Measurements from ENCODE around the gene ACP6. TPM values are rescaled to one million over a fixed set of nuclear protein-coding genes. Genes with fewer than 3 reads are reported as not detected.

The ACP6 gene
- polyA plus RNA-seq, 5 donors = 21.0 to 25.1 (median 22.9) TPM

DNA sequence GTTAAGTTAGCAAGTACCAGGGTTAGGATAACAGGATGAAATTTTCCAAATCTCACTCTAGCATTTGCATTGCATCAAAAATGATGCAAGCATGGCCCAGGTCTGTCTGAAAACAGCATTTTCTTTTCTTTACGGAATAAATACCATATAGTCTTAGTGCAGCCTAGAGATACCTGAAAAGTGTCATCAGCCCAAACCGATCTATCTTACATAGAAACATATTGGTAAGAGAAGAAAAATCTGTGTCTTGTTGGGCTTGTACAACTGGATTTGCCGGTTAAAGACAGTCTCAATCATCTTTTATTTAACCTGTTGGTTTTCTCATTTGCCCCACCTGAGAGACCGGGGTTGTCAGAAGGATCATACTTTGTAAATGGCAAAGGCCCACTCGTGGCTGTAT lies 15.8 kb downstream of the ACP6 start:
- DNase-seq = no peak

DNA sequence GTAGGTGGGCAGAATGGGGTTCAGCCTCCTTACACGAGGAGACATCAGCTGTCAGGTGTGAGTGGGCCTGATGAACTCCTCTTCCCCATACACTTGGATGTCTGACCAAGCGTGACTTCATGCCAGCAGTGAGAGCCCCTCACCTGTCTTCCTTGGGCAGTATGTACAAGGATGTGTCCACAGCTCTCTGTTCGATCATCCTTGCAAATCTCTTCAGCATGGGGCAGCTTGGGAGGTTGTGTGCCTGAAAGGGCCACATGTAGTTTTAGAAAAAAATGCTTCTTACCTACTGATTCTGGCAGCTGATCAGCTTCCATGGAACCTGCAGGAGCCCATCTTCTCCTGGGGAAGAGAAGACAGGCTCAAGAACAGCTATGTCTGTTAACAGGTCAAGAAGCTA lies 18.0 kb downstream of the ACP6 start:
- DNase-seq = no peak

DNA sequence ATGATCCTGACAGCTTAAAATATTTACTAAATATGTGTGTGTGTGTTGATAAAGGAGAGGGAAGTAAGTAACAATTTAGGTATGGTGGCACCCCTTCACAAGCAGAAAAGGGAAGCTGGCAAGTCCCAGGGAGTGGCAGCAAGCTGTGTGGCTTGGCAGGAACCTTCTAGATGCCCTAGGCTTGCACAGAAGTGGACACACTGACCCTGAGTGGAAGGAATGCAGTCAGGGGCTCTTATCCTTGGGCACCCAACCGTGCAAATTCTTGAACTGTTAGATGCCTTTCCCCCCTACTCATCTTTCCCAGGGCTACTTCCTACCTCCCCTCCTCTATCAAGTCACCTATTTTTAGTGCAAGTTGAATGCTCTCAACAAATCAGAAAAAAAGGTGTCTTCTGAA lies 18.9 kb downstream of the ACP6 start:
- DNase-seq = no peak

DNA sequence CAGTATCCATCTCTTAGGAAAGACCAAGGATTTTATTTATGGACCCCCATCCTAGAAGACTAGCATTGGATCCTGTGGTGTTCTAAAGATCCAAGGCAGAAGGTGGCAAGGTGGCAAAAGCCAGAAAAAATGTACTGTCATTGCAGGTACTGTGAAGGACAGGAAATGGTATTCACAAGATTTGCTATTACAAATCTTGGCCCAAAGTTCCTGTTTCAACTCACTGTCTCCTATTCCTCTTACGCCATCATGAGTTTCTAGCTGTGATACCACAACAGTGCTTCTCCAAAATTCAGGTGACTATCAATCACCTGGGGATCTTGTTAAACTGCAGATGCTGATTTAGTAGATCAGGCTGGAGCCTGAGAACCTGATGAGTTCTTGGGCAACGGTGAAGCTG lies 21.4 kb downstream of the ACP6 start:
- DNase-seq = no peak

DNA sequence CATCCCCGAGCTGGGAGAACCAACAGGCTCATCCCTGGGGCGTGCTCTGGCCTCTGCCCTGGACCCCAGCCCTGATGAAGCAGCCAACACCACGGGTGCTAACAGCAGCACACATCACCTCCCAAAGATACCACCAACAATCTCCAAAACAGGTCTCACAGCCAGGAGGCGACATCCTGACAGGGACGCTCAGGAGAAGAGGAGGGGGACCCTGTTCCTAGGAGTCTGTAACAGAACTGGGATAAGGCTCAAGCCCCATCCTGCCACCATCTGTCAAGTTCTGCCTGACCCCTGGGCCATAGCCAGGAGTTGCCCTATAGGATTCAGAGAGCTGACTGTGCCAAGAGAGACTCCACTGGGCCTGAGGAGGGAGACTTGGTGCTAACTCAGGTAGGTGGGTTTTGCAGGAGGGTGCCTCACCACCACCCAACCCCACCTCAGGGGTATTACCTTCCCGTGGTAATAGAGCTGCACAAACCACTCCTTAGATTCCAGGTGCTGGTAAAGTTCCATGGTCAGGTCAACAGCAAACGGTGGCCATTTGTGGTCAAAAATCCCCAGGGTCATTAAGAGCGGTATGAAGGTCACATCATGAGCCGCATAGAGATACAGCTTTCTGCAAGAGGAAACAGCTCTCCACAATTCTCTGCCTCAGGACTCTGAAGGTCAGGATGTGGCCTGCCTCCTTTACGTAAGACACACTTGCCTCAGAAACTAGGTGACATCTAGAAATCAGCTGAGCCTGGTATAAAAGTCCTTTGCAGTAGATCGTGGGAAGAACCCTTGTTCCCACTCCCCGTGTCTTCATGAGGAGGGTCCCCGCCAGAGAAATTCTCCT lies 22.3 kb downstream of the ACP6 start:
- DNase-seq = no peak

DNA sequence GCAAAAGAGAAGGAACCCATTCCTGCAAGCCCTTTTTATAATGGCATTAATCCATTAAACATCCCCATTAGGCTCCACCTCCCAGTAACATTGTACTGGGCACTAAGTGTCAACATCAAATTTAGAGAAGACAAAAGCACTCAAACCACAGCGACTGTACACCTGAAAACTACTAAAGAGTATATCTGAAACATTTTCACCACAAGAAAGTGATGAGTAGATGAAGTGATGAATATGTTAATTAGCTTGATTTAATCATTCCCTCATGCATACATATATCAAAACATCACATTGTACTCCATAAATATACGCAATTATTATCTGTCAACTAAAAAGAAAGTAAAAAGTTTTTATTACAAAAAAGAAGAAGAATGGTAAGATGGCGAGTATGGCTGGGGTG lies 26.4 kb downstream of the ACP6 start:
- no peak for DNase-seq

DNA sequence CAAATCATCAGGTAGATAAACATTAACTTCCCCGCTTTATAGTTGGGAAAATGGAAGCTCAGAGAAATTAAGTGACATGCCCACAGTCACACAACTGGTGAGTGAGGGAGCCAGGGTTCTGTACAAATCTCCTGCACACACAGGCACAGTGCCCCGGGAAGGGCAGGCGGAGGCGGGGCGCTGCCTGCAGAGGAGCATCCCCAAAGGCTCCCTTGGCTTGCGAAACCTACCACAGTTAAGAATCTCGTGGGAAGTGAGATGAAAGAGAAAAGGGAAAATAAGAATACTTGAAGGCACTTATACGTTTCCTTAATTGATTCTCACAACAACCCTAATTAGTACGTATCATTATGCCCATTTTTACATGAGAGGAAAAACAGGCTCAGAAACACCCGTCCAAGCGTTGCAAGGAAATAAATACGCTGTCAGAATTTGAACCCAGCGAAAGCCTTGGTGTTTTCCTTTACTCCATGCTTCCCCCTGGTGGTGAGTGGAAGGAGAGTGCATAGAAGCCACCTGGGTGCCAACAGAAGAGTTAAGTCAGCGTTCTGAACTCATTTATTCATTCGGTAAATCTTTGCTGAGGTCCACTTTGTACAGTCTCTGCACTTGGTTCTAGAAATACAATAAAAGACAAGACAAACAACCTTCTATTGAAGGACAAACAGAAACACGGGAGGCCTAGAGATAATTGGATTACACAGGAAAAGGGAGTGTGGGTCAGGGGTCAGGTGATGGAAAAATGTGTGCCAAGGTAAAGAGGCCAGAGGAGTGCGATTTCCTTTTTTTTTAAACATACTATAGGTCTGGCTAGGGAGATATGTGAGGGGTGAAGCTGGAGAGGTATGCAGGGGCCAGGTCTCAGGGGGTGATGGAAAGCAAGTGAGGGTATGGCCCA lies 28.4 kb downstream of the ACP6 start:
- peak in 1 of 2 donors; percentile 23 for DNase-seq

DNA sequence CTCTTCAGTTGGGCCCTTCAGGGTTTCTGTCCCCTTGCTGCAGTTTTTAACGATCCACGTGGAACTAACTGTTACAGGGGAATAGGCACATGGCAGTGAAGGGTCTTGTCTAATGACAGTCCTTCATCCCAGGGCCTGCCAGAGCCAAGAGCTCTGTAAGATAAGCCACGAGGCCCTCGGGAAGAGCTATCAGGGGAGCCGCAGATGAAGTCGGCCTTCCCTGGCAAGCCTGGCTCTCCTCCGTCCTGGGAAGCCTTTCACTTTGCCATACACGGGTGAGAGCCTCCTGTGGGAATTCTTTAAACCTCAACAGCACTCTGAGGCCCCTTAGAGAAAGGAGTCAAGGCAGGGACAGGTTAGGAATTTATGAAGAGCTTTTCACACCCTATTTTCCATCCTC lies 29.0 kb downstream of the ACP6 start:
- DNase-seq = no peak

DNA sequence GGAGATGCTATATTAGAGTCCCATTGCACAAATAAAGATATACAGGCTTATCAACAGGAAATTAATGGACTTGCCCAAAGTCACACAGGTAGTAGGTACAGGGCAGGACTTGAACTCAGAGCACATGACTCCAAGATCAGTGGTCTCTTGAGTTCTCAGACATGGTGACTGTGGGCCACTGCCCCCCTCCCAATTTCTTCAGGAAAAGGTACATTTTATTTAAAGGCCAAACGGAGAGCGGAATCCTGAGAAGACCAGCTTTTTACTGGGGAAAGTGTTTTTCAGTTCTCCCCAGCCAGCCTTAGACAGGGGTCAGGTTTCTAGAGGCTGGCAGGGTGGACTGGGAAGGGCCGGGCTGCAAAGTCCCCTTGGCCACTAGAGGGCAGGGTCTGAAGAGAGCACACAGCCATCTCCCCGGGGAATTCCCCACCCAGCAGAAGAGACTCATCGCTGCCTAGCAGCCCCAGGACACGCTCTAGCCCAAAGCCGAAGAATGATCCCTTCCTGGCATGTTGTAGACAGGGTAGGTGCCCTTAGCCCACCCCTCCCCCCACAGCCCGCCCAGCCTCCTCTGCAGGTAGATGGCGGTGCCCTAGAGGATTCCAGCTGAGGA lies 29.7 kb downstream of the ACP6 start:
- peak in 1 of 2 donors; percentile 45 for DNase-seq

DNA sequence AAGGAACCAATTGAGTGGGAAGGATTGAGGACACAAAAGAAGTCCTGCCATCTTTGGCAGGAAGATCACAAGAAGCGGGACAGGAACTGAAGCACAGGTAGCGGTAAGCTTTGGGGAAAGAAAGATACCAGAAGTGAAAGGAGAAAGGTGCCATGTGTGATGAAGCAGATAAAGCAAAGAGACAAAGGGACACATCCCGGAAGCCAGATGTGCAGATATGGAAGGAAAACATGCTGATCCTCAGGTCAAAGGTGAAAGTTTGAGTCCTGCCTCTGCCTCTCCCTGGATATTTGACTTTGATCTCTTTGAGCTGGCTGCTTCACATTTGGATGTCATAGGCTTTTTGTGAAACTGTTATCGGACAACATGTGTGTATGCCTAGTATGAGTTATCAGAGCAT lies 34.0 kb downstream of the ACP6 start:
- DNase-seq = no peak

DNA sequence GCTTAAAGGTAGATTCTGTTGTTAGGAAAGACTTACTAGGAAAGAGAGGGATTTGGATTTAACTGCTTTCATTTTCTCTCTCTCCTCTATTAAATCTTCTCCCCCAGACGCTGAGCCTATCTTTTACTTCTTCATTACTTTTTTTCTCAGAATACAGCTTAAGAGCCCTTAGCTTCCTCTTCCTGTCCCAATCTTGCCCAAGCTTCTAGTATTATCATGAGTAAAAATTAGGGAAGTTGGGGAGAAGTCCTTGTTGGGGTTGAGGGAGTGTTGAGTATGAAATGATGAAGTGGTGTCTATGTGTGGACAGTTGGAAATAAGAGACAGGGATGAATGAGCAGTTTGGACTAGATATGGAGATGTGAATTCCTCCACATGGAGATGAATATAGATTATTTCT lies 35.0 kb downstream of the ACP6 start:
- DNase-seq = no peak

DNA sequence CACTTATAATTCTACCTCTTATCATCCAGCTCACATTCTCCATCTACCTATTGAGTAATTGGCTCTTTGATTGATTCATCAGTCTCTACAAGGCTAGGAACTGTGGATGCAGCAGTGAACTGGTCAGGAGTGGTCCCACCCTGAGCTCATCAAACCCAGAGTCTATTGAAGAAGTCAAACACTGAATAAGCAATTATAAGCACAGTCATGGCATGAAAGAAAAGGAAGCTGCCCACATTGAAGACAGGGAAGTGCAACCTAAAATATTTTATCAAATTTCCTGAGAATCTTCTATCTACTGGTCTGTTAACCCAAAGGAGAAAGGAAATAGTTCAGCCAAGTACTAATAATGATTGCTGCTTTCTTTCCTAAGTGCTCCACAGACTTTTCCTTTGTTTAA lies 35.7 kb downstream of the ACP6 start:
- no peak for DNase-seq

DNA sequence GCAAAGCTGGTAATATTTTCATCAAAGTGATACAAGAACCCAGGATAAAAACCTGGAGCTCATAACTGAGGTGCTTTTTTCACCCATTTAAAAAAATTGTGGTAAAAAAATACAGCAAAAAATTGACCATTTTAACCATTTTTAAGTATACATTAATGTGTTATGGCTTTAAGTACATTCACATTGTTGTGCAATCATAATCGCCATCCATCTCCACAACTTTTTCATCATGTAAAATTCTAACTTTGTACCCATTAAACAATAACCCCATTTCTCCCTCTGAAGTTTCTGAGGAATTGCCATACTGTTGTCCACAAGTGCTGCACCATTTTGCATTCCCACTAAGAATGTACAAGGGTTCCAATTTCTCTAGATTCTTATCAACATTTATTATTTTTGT lies 36.6 kb downstream of the ACP6 start:
- DNase-seq = no peak

DNA sequence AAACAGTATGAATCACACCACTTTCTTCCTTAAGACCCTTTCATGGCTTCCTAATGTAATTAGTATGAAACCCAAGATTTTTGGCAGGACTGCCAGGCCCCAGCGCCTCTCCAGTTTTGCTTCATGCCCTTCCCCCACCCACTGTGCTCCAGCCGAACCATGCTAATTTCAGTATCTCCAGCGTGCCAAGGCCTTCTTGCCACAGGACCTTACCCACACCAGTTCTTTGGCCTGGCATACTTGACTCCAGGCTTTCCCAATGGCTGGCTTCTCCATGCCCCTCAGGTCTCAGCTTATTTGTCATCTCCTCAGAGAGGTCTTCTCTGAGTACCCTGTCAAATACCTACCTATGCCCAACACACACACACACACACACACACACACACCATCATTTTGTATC lies 38.5 kb downstream of the ACP6 start:
- no peak for DNase-seq

DNA sequence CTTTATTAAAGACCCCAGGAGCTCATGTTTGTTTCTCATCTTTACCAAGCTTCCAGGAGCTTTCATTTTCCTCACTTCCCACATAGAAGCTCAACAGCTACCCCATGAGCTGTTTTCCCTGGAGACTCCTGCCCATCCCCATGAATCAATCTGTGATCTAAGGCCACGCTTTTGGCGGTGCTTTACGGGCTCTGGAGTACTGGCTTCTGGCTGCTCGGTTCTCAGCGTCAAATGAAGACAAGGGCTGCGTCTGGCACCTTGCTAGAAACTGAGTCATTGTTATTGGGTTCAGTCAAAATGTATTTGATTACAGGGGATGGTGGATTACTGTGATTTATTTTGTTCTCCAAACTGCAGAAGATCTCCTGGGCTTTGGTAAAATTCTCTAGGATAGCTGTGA lies 39.9 kb downstream of the ACP6 start:
- DNase-seq = no peak

DNA sequence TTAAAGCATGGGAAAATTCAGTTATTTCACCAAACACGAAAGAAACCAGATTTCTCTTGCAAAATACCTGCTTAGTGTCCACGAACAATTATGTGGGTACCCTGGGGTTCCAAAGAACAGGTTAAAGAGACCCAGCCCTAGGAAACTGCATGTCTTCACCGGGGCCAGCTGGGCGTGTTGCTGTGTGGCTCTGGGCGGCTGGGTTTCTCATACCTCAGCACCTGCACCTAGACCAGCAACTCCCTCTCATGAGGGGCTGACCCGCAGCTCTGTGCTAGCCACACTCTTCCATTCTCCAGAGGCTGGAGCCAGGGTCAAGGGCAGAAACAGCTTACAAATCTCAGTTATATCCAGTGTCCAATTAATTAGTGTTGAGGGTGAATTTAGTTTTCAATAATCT lies 40.3 kb downstream of the ACP6 start:
- no peak for DNase-seq

DNA sequence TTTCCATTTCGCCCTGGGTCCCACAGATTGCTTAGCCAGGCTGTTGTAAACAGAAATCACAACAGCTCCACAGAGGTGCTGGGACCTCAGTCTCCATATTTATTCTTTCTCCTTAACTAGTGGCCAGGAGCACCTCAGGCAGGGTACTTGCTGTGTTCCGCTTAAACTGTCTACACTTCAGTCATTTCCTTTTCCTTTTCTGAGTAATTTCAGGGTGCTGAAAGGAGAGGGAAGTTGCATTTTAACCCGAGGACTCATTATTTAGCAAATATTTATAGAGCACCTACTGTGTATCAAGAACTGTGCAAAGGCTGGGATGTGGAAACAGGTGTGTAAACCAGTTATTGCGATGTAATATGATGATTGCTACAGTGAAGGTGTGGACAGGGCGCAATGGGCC lies 41.9 kb downstream of the ACP6 start:
- DNase-seq = no peak

DNA sequence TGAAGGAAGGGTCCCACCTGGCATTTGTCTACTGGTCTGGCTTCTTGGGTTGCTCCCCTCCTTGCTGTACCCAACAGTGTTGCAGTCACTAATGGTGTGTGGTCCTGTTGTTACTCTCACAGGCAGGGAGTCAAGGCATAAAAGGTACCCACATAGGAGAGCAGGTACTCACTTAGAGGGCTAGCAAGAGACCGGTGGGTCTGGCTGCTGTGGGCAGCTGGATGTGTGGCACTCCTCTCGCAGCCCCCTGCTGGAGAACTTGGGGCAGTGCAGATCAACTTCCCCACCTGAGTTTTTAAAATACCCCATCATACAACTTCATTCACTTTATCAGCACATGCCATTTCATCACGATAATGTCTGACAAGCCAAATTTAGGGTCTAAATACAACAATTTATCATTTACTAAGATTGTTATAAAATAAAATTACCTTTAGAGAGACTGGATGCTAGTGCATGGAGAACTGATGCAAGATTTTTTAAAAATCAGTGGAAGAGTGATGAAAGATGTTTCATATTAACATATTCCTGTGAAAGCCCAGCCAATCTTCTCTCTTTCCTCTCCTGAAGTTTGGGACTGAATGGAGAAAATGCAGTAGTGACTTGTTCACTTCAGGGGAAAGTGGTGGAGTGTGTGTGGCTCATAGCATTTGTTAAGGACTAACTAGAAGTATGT lies 42.8 kb downstream of the ACP6 start:
- peak in 1 of 2 donors; percentile 32 for DNase-seq

DNA sequence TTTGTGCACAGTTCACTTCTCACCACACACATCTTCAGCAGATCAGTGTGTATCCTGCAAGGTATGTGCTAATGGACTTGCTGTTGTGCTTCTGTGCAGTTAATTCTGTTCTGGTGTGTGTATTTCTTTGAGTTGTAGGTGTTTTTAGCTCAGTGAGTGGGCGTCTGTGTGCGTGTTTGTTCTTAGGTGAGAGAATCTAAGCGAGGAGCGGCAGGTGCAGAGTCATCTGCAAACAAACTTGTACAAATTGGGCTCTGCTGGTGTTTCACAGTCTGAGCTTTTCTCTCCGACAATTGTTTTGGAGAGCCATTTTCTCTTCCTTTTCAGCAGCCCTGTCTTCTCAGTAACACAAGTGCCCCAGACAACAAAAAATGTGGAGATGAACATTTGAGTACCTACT lies 43.6 kb downstream of the ACP6 start:
- DNase-seq = no peak

DNA sequence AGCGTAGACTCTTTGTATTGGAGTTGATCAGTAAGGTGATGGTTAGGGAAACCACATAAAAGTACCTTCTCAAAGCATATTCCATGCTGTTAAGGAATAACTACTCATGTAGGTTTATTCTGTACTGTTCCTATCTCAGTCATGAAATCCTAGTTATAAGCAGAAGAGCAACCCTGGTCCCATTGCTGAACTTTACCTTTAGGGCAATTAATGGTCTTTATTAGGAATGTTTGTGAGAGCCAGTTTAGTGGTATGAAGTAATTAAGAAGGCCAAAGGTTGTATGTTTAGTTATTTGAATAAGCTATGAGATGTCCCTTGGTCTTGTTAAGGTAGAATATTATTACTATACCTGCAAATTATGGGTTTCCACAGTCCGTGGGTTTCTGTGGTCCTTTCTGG lies 44.0 kb downstream of the ACP6 start:
- no peak for DNase-seq

DNA sequence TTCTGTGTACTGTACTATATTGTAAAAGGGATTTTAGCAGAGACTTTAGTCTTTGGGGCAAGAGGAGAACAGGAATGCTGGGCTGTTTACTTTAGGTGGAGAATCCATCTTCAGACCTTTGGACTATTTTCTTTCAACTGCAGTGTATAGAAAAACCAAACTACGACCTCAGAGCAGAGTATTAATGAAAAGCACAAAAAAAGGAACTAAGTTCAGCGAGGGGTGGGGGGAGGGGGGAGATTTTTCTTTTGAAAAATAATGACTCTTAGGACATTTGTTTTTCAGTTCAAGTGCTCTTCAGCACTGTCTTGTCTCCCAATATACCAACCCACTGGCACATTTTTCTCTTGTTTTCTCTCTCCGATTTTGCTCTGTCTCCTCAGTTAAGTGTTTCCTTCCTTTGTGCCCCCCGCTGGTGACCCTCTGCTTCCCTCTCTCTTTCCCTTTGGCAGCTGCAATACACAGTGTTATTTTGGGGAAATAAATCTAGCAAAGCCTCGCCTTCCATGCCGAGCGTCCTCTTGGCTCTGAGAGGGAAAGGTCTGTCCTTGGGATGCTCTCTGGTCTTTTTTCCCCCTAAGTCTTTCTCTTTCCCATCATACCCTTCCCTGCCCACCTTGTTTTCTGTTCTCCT lies 44.8 kb downstream of the ACP6 start:
- no peak for DNase-seq

DNA sequence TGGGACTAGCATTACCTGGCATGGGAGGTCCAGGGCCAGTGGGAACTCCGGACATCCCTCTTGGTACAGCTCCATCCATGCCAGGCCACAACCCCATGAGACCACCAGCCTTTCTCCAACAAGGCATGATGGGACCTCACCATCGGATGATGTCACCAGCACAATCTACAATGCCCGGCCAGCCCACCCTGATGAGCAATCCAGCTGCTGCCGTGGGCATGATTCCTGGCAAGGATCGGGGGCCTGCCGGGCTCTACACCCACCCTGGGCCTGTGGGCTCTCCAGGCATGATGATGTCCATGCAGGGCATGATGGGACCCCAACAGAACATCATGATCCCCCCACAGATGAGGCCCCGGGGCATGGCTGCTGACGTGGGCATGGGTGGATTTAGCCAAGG lies 45.8 kb downstream of the ACP6 start:
- no peak for DNase-seq
